HuH-7.5 (cell line): Measurements from ENCODE around the gene LYST.
A peak's percentile ranks its signal among the peaks of the same experiment; 100 is the strongest.
"Not testable (repeated sequence)": the region's sequence is repeated elsewhere in the genome, so short reads cannot be mapped to it uniquely, and the experiment has no call there.

Experiments
- DNase-seq: peaks from one replicate; pipeline ENCODE4 v3.0.0; 2011; ENCODE audit warnings: low spot score

The LYST gene

GRCh38 chr1:235855811-235856429, 10.8 kb downstream of the LYST start:
- DNase-seq, result no peak

- DNase-seq, result no peak
Measured at GRCh38 chr1:235854347-235854746, 12.4 kb downstream of the LYST start.

- DNase-seq, result no peak
Measured at GRCh38 chr1:235853653-235854052, 13.1 kb downstream of the LYST start.

GRCh38 chr1:235852887-235853286, 13.8 kb downstream of the LYST start:
- DNase-seq, result no peak

GRCh38 chr1:235851939-235852338, 14.8 kb downstream of the LYST start:
- no peak for DNase-seq

- not testable (repeated sequence) for DNase-seq
Measured at GRCh38 chr1:235848251-235848650, 18.5 kb downstream of the LYST start.

GRCh38 chr1:235845656-235846107, 21.0 kb downstream of the LYST start:
- not testable (repeated sequence) for DNase-seq

GRCh38 chr1:235844776-235845175, 21.9 kb downstream of the LYST start:
- DNase-seq, result no peak

GRCh38 chr1:235843461-235843961, 23.2 kb downstream of the LYST start:
- DNase-seq, result peak; percentile 14

- DNase-seq, result no peak
Measured at GRCh38 chr1:235841938-235842545, 24.7 kb downstream of the LYST start.

- no peak for DNase-seq
Measured at GRCh38 chr1:235838021-235838420, 28.7 kb downstream of the LYST start.

- DNase-seq, result no peak
Measured at GRCh38 chr1:235835226-235835625, 31.5 kb downstream of the LYST start.

GRCh38 chr1:235834620-235835019, 32.1 kb downstream of the LYST start:
- DNase-seq, result no peak

- no peak for DNase-seq
Measured at GRCh38 chr1:235832011-235832410, 34.7 kb downstream of the LYST start.

GRCh38 chr1:235831148-235831547, 35.6 kb downstream of the LYST start:
- DNase-seq, result no peak

GRCh38 chr1:235826102-235826854, 40.4 kb downstream of the LYST start:
- no peak for DNase-seq

GRCh38 chr1:235825229-235825628, 41.5 kb downstream of the LYST start:
- DNase-seq, result no peak

- DNase-seq, result no peak
Measured at GRCh38 chr1:235823684-235824083, 43.0 kb downstream of the LYST start.

- DNase-seq, result no peak
Measured at GRCh38 chr1:235822685-235823084, 44.0 kb downstream of the LYST start.

GRCh38 chr1:235821361-235821981, 45.2 kb downstream of the LYST start:
- DNase-seq, result no peak

- DNase-seq, result no peak
Measured at GRCh38 chr1:235820061-235820460, 46.6 kb downstream of the LYST start.

GRCh38 chr1:235818632-235819136, 48.0 kb downstream of the LYST start:
- no peak for DNase-seq
